Fibroblast of lung (primary cell): ENCODE results near the gene CLEC4F. TPM values are rescaled to one million over a fixed set of nuclear protein-coding genes. Genes with fewer than 3 reads are reported as not detected.

Experiments
- DNase-seq, 2 donors: peaks; one replicate each; pipeline versions ENCODE4 v3.0.0 to v3.0.0-alpha.2; 2010; ENCODE audit warnings: low read depth in 2 of 2
- H2AFZ ChIP-seq: 2 replicates; pipeline ENCODE4 v1.5.1; 2012; ENCODE audit warnings: low read length, control low read depth, inconsistent platforms
- H3K27ac ChIP-seq: 2 replicates; pipeline ENCODE4 v1.5.1; 2011; ENCODE audit warnings: low read length, control low read depth; ENCODE audit not compliant: insufficient read depth
- H3K27me3 ChIP-seq: 2 replicates; pipeline ENCODE4 v1.5.1; 2011; ENCODE audit warnings: mild to moderate bottlenecking, low read length; ENCODE audit not compliant: control insufficient read depth, insufficient read depth
- H3K36me3 ChIP-seq: 2 replicates; pipeline ENCODE4 v1.5.1; 2011; ENCODE audit warnings: low read length; ENCODE audit not compliant: control insufficient read depth, insufficient read depth
- H3K4me1 ChIP-seq: 2 replicates; pipeline ENCODE4 v1.5.1; 2011; ENCODE audit warnings: low read length; ENCODE audit not compliant: control insufficient read depth, insufficient read depth; ENCODE audit errors: extremely low read depth
- H3K4me2 ChIP-seq: 2 replicates; pipeline ENCODE4 v1.5.1; 2011; ENCODE audit warnings: low read length, control low read depth; ENCODE audit not compliant: insufficient read depth; ENCODE audit errors: extremely low read depth
- H3K4me3 ChIP-seq, 4 experiments: fragments of 200-600 bp in 1 of 4; sonication (generic) in 1 of 4; replicated peaks in 1 of 4; 2 replicates each; pipeline ENCODE4 v1.5.1; 2011 to 2016; ENCODE audit warnings: low read length in 4 of 4, low read depth in 3 of 4, mild to moderate bottlenecking in 3 of 4, control low read depth in 2 of 4, inconsistent platforms in 1 of 4, mixed read lengths in 1 of 4; ENCODE audit not compliant: insufficient read depth in 1 of 4; ENCODE audit errors: control extremely low read depth in 1 of 4
- H3K79me2 ChIP-seq: 2 replicates; pipeline ENCODE4 v1.5.1; 2012; ENCODE audit warnings: mild to moderate bottlenecking, low read length, inconsistent platforms; ENCODE audit not compliant: control insufficient read depth, insufficient read depth
- H3K9ac ChIP-seq: 2 replicates; pipeline ENCODE4 v1.5.1; 2011; ENCODE audit warnings: mild to moderate bottlenecking, low read length, control low read depth; ENCODE audit not compliant: insufficient read depth
- H3K9me3 ChIP-seq: 2 replicates; pipeline ENCODE4 v1.5.1; 2012; ENCODE audit warnings: low read depth, low read length; ENCODE audit not compliant: control insufficient read depth, insufficient read depth
- H4K20me1 ChIP-seq: 2 replicates; pipeline ENCODE4 v1.5.1; 2011; ENCODE audit warnings: low read length; ENCODE audit not compliant: control insufficient read depth, insufficient read depth; ENCODE audit errors: extremely low read depth
- EZH2 ChIP-seq: IDR thresholded peaks from 2 replicates; pipeline ENCODE4 v1.5.1; 2012; ENCODE audit warnings: low read length, control low read depth, mild to moderate bottlenecking; ENCODE audit errors: missing control alignments
- polyA plus RNA-seq, 2 donors: library from polyadenylated mRNA; depleted of rRNA in 1 of 2; stranded (reverse) in 1 of 2; unstranded in 1 of 2; fragments of >200 nt; gene quantifications; 2 replicates each; pipeline ENCODE4 v1.2.1, GENCODE V29; 2011 to 2012; ENCODE audit warnings: missing spikeins in 1 of 2
- total RNA-seq: library from RNA; depleted of rRNA; stranded (reverse); fragments of >200 nt; gene quantifications from 2 replicates; pipeline ENCODE4 v1.2.1, GENCODE V29; 2014
- TF ChIP-seq, protein P1 (sequence below), 2 donors: IDR thresholded peaks in 1 of 2; conservative IDR thresholded peaks in 1 of 2; 1 replicate in 1 of 2; 2 replicates in 1 of 2; pipeline ENCODE4 v1.5.1; 2011 to 2012; ENCODE audit warnings: low read length in 2 of 2, control low read depth in 1 of 2, inconsistent platforms in 1 of 2, low read depth in 1 of 2, mild to moderate bottlenecking in 1 of 2

CLEC4F gene
- total and polyA plus RNA-seq, 2 donors (not counting 1 experiment from before 2014, with no cell fraction given) = not detected

DNA sequence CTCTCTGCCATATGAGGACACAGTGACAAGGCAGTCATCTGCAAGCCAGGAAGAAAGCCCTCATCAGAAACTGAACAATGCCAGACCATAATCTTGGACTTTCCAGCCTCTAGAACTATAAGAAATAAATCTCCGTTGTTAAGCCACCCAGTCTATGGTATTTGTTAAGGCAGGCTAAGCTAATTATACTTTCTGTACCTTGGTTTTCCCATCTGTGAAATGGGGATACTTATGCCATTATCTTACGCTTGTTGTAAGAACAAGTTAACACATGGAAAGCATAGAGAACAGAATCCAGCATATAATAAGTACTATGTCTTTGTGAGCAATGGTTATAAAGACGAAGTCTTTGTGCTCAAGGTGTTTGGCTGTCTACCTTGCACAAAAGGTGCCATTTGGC lies 44.1 kb downstream of the CLEC4F start:
- Histone ChIP-seq H3K27ac (no peak overlapping the region), H3K27me3 (peaks cover 5% of the 10 kb centered on the region), H3K9me3 (no peaks in the 10 kb centered on the region), H3K4me3 (no peak overlapping the region), H3K4me1 (no peaks in the 10 kb centered on the region), H3K79me2 (no peaks in the 10 kb centered on the region), H4K20me1 (no peaks in the 10 kb centered on the region), H3K36me3 (no peaks in the 10 kb centered on the region), H2AFZ (no peak overlapping the region), H3K9ac (no peak overlapping the region), H3K4me2 (no peak overlapping the region)
- TF ChIP-seq EZH2 = no peak
- TF ChIP-seq, protein P1, sequence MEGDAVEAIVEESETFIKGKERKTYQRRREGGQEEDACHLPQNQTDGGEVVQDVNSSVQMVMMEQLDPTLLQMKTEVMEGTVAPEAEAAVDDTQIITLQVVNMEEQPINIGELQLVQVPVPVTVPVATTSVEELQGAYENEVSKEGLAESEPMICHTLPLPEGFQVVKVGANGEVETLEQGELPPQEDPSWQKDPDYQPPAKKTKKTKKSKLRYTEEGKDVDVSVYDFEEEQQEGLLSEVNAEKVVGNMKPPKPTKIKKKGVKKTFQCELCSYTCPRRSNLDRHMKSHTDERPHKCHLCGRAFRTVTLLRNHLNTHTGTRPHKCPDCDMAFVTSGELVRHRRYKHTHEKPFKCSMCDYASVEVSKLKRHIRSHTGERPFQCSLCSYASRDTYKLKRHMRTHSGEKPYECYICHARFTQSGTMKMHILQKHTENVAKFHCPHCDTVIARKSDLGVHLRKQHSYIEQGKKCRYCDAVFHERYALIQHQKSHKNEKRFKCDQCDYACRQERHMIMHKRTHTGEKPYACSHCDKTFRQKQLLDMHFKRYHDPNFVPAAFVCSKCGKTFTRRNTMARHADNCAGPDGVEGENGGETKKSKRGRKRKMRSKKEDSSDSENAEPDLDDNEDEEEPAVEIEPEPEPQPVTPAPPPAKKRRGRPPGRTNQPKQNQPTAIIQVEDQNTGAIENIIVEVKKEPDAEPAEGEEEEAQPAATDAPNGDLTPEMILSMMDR (conservative IDR thresholded peaks at IDR 0.05 in 1 of 2, IDR thresholded peaks at IDR 0.05 in 1 of 2; ENCODE audit: low read depth in 1 of 2, low read length in 2 of 2) = no peak
- no peak for DNase-seq

DNA sequence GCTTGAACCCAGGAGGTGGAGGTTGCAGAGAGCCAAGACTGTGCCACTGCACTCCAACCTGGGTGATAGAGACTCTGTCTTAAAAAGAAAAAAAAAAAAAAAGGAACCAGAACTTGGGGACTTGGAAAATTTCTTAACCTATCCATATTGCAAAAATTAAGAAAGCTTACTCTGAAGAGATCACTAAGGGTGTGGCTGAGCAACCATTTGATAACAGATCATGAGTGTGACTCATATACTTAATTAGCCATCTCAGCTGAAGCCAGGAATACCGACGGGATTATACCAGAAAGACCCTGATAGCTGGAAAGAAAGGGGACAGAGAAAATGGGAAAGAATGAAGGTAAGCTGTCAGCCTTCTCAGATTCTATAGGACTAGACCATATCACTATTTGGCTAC lies 45.3 kb downstream of the CLEC4F start:
- no peaks in the 10 kb centered on the region for H3K4me1 ChIP-seq
- no peak overlapping the region for H3K27ac ChIP-seq
- TF ChIP-seq, protein P1 (conservative IDR thresholded peaks at IDR 0.05 in 1 of 2, IDR thresholded peaks at IDR 0.05 in 1 of 2; ENCODE audit: low read depth in 1 of 2, low read length in 2 of 2) = no peak
- TF ChIP-seq EZH2 = no peak
- no peaks in the 10 kb centered on the region for H4K20me1 ChIP-seq
- H3K79me2 ChIP-seq = no peaks in the 10 kb centered on the region
- H3K4me3 ChIP-seq = no peak overlapping the region
- H3K9me3 ChIP-seq = no peaks in the 10 kb centered on the region
- H3K27me3 ChIP-seq = peaks cover 7% of the 10 kb centered on the region
- H3K9ac ChIP-seq = no peak overlapping the region
- DNase-seq = no peak
- no peak overlapping the region for H3K4me2 ChIP-seq
- no peaks in the 10 kb centered on the region for H3K36me3 ChIP-seq
- H2AFZ ChIP-seq = no peak overlapping the region

DNA sequence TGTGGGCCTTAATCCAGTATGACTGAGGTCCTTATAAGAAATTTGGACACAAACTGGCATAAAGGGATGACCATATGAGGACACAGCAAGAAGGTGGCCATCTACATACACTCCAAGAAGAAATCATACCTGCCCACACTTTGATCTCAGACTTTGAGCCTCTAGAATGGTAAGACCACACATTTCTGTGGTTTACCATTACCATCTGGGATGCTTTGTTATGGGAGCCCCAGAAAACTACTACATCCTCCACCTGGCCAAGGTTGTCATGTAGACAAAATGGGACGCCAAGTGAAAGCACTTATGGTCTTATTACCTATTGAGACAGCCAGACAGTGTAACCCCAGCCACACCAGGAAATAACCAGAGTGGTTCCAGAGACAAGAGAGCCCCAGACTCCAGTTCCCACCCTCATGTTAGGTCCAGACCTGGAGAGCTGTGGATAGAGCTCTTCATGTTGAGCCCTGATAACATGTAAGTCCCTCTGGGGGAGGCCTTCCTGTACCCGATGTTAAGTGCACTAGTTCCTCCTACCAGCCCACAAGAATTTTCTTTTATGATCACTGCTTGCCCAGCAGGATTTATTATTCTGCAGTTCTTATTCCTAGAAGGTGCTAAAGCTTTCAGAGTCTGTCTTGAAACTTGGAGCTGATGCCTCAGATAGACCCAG lies 47.8 kb downstream of the CLEC4F start:
- peaks cover 18% of the 10 kb centered on the region for H3K27me3 ChIP-seq

More for the DNA sequence above, 47.8 kb downstream of the CLEC4F start:
- no peak for DNase-seq
- Histone ChIP-seq H3K4me1 (no peaks in the 10 kb centered on the region), H3K4me2 (no peak overlapping the region), H3K79me2 (no peaks in the 10 kb centered on the region), H3K9me3 (no peaks in the 10 kb centered on the region), H4K20me1 (no peaks in the 10 kb centered on the region), H2AFZ (no peak overlapping the region), H3K4me3 (no peak overlapping the region), H3K36me3 (no peaks in the 10 kb centered on the region), H3K9ac (no peak overlapping the region), H3K27ac (no peak overlapping the region)
- TF ChIP-seq, protein P1 (conservative IDR thresholded peaks at IDR 0.05 in 1 of 2, IDR thresholded peaks at IDR 0.05 in 1 of 2; ENCODE audit: low read depth in 1 of 2, low read length in 2 of 2) = no peak
- TF ChIP-seq EZH2 = no peak
